Nephron progenitor cell (in vitro differentiated cells): ENCODE measurements around the gene TP63.
A peak's percentile ranks its signal among the peaks of the same experiment; 100 is the strongest.
"Not testable (repeated sequence)": the region's sequence is repeated elsewhere in the genome, so short reads cannot be mapped to it uniquely, and the experiment has no call there.

Experiments
- DNase-seq: peaks from one replicate; pipeline ENCODE4 v3.0.0; 2021
- H3K27ac Mint-ChIP-seq: 2 replicates; pipeline ENCODE4 v1.8.0; 2021; ENCODE audit warnings: mild to moderate bottlenecking, moderate library complexity, mixed read lengths
- H3K27me3 Mint-ChIP-seq: 2 replicates; pipeline ENCODE4 v1.8.0; 2021; ENCODE audit warnings: mild to moderate bottlenecking, low read depth, mixed read lengths; ENCODE audit not compliant: poor library complexity
- H3K36me3 Mint-ChIP-seq: 2 replicates; pipeline ENCODE4 v1.8.0; 2021; ENCODE audit warnings: low read depth, mixed read lengths
- H3K4me1 Mint-ChIP-seq: 2 replicates; pipeline ENCODE4 v1.8.0; 2021; ENCODE audit warnings: mixed read lengths
- H3K4me3 Mint-ChIP-seq: 2 replicates; pipeline ENCODE4 v1.8.0; 2021; ENCODE audit warnings: mild to moderate bottlenecking, moderate library complexity, mixed read lengths
- H3K9me3 Mint-ChIP-seq: 2 replicates; pipeline ENCODE4 v1.8.0; 2021; ENCODE audit warnings: mild to moderate bottlenecking, moderate library complexity, mixed read lengths
- CTCF ChIP-seq: fragments of 200-600 bp; sonication (generic); IDR thresholded peaks from 2 replicates; pipeline ENCODE4 v1.5.0; 2021; ENCODE audit warnings: antibody characterized with exemption

TP63 gene

GRCh38 chr3:189655617-189656016 is 24.4 kb downstream of the TP63 start:
- peaks cover 5% of the 10 kb centered on the region for H3K36me3 Mint-ChIP-seq

DNA sequence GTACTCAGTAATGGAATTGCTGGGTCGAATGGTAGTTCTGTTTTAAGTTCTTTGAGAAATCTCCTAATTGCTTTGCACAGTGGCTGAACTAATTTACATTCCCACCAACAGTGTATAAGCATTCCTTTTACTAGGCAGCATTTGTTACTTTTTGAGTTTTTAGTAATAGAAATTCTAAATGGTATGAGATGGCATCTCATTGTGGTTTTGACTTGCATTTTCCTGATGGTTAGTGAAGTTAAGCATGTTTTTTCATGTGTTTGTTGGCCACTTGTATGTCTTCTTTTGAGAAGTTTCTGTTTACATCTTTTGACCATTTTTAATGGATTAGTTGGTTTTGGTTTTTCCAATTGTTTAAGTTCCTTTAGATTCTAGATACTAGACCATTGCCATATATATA is 28.4 kb downstream of the TP63 start:
- Mint-ChIP-seq H3K27ac (no peak overlapping the region), H3K36me3 (peaks cover 5% of the 10 kb centered on the region), H3K4me3 (no peak overlapping the region), H3K4me1 (no peaks in the 10 kb centered on the region), H3K9me3 (peaks cover 28% of the 10 kb centered on the region), H3K27me3 (peaks cover 3% of the 10 kb centered on the region)
- DNase-seq: no peak
- no peak for TF ChIP-seq CTCF

More at GRCh38 chr3:189655617-189656016, 24.4 kb downstream of the TP63 start:
- Mint-ChIP-seq H3K27ac (no peak overlapping the region), H3K27me3 (peaks cover 3% of the 10 kb centered on the region), H3K4me3 (no peak overlapping the region), H3K4me1 (no peaks in the 10 kb centered on the region), H3K9me3 (peaks cover 28% of the 10 kb centered on the region)
- no peak for DNase-seq
- no peak for TF ChIP-seq CTCF

DNA sequence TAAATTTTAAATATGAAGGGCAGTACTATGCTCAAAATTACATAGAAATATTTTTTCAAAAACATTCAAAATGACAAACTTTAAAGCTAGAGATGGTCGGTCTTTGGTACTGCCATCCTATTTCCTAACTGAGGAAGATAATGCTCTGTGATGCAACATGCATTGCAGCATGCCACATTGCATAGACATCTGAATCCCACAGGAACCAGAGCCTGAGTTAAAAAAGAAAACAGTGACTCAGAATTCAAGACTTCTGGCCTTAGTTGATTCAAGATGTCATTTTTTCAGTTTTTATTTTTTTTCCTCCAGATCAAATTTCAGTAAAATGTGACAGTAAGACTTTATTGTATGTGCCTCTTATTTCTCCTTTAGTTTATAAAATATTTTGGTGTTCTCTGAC is 33.1 kb downstream of the TP63 start:
- no peak overlapping the region for H3K4me3 Mint-ChIP-seq

GRCh38 chr3:189672346-189672745 is 41.2 kb downstream of the TP63 start:
- H3K9me3 Mint-ChIP-seq, H3K4me3 Mint-ChIP-seq, DNase-seq, H3K4me1 Mint-ChIP-seq, H3K27me3 Mint-ChIP-seq, H3K36me3 Mint-ChIP-seq: not testable (repeated sequence)
- H3K27ac Mint-ChIP-seq: peak overlapping the region; percentile 30

More for the DNA sequence above, 33.1 kb downstream of the TP63 start:
- H3K36me3 Mint-ChIP-seq: no peaks in the 10 kb centered on the region
- H3K27me3 Mint-ChIP-seq: peaks cover 3% of the 10 kb centered on the region
- DNase-seq: no peak
- no peak for TF ChIP-seq CTCF
- no peaks in the 10 kb centered on the region for H3K4me1 Mint-ChIP-seq
- H3K27ac Mint-ChIP-seq: no peak overlapping the region
- no peaks in the 10 kb centered on the region for H3K9me3 Mint-ChIP-seq

- no peaks in the 10 kb centered on the region for H3K4me1 Mint-ChIP-seq
- peaks cover 10% of the 10 kb centered on the region for H3K9me3 Mint-ChIP-seq
- no peak for TF ChIP-seq CTCF
- DNase-seq: no peak
- no peaks in the 10 kb centered on the region for H3K36me3 Mint-ChIP-seq
- no peak overlapping the region for H3K4me3 Mint-ChIP-seq
- no peak overlapping the region for H3K27ac Mint-ChIP-seq
- H3K27me3 Mint-ChIP-seq: peaks cover 4% of the 10 kb centered on the region
These were observed 42.3 kb downstream of the TP63 start for GRCh38 chr3:189673535-189673934.

- peaks cover 15% of the 10 kb centered on the region for H3K9me3 Mint-ChIP-seq
- H3K4me3 Mint-ChIP-seq: no peak overlapping the region
- TF ChIP-seq CTCF: no peak
- peaks cover 4% of the 10 kb centered on the region for H3K27me3 Mint-ChIP-seq
- no peaks in the 10 kb centered on the region for H3K36me3 Mint-ChIP-seq
- H3K27ac Mint-ChIP-seq: no peak overlapping the region
- no peak for DNase-seq
- no peaks in the 10 kb centered on the region for H3K4me1 Mint-ChIP-seq
These were observed 43.2 kb downstream of the TP63 start for GRCh38 chr3:189674249-189674913.
